ENCODE data around the gene CCNO. TPM values are rescaled to one million over a fixed set of nuclear protein-coding genes. Genes with fewer than 3 reads are reported as not detected.

Gene CCNO
- polyA plus RNA-seq, 1 donor from 2014 or later, result not detected

DNA sequence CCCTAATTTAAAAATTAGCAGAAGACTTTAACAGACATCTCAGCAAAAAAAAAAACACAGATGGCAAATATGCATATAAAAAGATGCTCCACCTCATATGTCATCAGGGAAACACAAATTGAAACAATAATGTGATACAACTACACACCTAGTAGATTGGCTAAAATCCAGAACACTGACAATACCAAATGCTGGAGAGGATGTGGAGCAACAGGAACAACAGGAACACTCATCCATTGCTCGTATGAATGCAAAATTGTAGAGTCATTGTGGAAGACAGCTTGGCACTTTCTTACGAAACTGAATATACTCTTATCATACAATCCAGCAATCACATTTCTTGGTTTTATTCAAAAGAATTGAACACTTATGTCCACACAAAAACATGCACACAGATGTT lies 28.4 kb downstream of the CCNO start:
- Mint-ChIP-seq H3K4me1 (peaks cover 0 to 7% (median 0%) of the 10 kb centered on the region in 3 donors), H3K36me3 (no peaks in the 10 kb centered on the region), H3K27ac (no peak overlapping the region)

DNA sequence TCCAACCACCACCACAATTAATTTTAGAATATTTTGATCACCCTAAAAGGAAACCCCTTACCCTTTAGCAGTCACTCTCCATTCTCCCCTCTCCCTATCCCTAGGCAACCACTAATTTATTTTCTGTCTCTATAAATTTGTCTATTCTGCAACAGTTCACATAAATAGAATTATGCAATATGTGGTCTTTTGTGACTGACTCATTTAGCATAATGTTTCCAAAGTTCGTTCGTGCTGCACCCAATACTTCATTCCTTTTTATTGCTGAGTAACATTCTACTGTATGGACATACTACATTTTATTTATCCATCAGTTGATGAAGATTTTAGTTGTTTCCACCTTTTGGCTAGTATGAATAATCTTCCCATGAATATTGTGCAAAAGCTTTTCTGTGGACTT lies 42.2 kb downstream of the CCNO start:
- peaks cover 31% of the 10 kb centered on the region for H3K27me3 Mint-ChIP-seq
- H3K36me3 Mint-ChIP-seq, result no peaks in the 10 kb centered on the region
- H3K27ac Mint-ChIP-seq, result no peak overlapping the region
- no peaks in the 10 kb centered on the region for H3K9me3 Mint-ChIP-seq
- no peaks in the 10 kb centered on the region for H3K4me1 Mint-ChIP-seq
- no peak overlapping the region for H3K4me3 Mint-ChIP-seq

More for the DNA sequence above, 28.4 kb downstream of the CCNO start:
- no peak overlapping the region for H3K4me3 Mint-ChIP-seq
- H3K9me3 Mint-ChIP-seq, result peaks cover 0 to 2% (median 0%) of the 10 kb centered on the region in 3 donors
- H3K27me3 Mint-ChIP-seq, result peaks cover 14% of the 10 kb centered on the region

DNA sequence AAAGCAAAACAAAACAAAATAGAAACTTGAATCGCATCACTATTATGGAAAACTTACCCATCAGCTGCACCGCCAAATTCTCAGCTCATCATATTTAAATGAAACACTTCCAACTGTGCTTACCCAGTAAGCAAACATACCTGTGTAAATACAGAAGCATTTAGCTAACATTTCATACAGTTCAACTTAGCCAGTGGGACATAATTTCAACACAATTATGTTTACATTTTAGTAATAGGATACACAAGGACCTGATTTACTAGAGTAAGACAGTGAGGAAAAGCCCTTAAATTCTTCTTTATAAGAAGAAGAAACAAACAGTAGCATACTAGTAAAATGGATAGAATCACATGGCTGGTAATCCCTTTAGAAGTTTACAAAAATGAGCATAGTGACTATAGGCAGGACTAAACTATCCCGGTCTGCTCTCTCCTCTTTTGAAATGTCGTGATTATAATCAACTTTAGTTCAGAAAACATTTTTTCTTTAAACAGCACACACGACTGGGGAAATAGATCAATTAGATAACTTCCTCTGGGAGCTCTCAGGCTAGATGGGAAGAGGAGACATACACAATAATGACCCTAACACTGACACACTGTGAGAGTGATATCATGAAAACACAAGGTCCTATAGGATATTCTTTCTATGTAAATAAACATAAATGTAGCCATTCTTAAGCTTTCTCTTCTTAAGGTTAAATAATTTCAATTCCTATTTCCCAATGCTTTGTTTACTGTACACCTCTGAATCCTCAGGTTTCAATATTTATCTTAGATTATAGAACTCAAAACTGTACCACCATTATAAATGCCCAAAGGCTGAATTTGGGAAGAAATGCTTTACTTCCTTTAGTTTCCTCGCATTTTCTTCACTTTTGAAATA lies 44.5 kb downstream of the CCNO start:
- H3K27ac Mint-ChIP-seq, result no peak overlapping the region

DNA sequence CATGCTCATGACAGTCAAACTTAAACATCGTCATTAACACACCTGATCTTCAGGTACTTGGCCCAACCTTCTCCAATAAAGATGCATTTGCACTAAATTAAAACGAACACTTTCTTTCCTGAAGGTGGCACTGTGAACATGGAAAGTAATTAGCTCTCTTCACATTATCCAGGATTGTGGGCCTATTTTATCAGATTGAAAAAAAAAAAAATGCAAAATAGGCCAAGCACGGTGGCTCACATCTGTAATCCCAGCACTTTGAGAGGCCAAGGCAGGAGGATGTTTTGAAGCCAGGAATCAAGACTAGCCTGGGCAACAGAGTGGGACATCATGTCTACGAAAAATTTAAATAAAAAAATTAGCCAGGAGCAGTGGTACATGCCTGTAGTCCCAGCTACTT lies 46.0 kb downstream of the CCNO start:
- Mint-ChIP-seq H3K36me3 (no peaks in the 10 kb centered on the region), H3K4me3 (no peak overlapping the region), H3K9me3 (peaks cover 1 to 4% (median 3%) of the 10 kb centered on the region in 3 donors), H3K4me1 (no peaks in the 10 kb centered on the region), H3K27ac (no peak overlapping the region), H3K27me3 (peaks cover 30% of the 10 kb centered on the region)

More for the DNA sequence above, 44.5 kb downstream of the CCNO start:
- Mint-ChIP-seq H3K27me3 (peaks cover 39% of the 10 kb centered on the region), H3K36me3 (no peaks in the 10 kb centered on the region), H3K4me3 (no peak overlapping the region), H3K4me1 (no peaks in the 10 kb centered on the region), H3K9me3 (peaks cover 0 to 1% (median 0%) of the 10 kb centered on the region in 3 donors)

Other genes starting within 250 kb of the CCNO start
- 0.10 TPM for gene ESM1, start 248.0 kb downstream of the CCNO start, polyA plus RNA-seq
- 1.2 TPM for gene GZMK, start 209.4 kb downstream of the CCNO start, polyA plus RNA-seq
- 19.5 TPM for gene GZMA, start 131.0 kb downstream of the CCNO start, polyA plus RNA-seq
- gene GPX8, start 73.4 kb downstream of the CCNO start, polyA plus RNA-seq, result not detected
- gene CDC20B, start 60.4 kb downstream of the CCNO start, polyA plus RNA-seq, result not detected
- gene MCIDAS, start 6.3 kb downstream of the CCNO start, polyA plus RNA-seq, result not detected
- gene DHX29, start 74.1 kb upstream of the CCNO start, polyA plus RNA-seq, result 16.0 TPM
- gene MTREX, start 74.4 kb upstream of the CCNO start, polyA plus RNA-seq, result 23.2 TPM

Measured in IgD-negative memory B cell (primary cell).